Common myeloid progenitor, CD34-positive (primary cell): ENCODE results near the gene TMA7B.

Experiments
- CTCF ChIA-PET: fragments of 350-600 bp; sonication (Branson Sonifier 250); formaldehyde crosslinking; loops from one replicate; lab custom pipeline; 2021; ENCODE audit warnings: antibody characterized with exemption; lab: Charles Lee
- POLR2A ChIA-PET: fragments of 350-600 bp; sonication (Branson Sonifier 250); formaldehyde crosslinking; loops from one replicate; lab custom pipeline; 2021; ENCODE audit warnings: antibody characterized with exemption; lab: Charles Lee
- DNase-seq, 3 donors: peaks; one replicate each; pipeline versions ENCODE4 v3.0.0 to v3.0.0-alpha.2; 2013
- H3K27ac ChIP-seq, 2 experiments: 1 replicate in 1 of 2; 2 replicates in 1 of 2; pipeline ENCODE4 v1.7.0; 2013; ENCODE audit warnings: inconsistent platforms in 2 of 2, low read length in 2 of 2, mild to moderate bottlenecking in 2 of 2, low read depth in 1 of 2, moderate library complexity in 1 of 2; ENCODE audit not compliant: severe bottlenecking in 2 of 2, insufficient read depth in 1 of 2, poor library complexity in 1 of 2
- H3K27me3 ChIP-seq, 5 experiments: replicated peaks in 2 of 5; 1 replicate in 3 of 5; 2 replicates in 2 of 5; pipeline versions ENCODE4 v1.6.1 to v1.7.0; 2013; ENCODE audit warnings: low read length in 4 of 5, mild to moderate bottlenecking in 2 of 5, moderate library complexity in 2 of 5, inconsistent platforms in 1 of 5; ENCODE audit not compliant: insufficient read depth in 5 of 5, control insufficient read depth in 4 of 5
- H3K36me3 ChIP-seq, 4 experiments: 1 replicate in 2 of 4; 2 replicates in 2 of 4; pipeline versions ENCODE4 v1.6.1 to v1.7.0; 2013; ENCODE audit warnings: low read length in 3 of 4, control low read depth in 1 of 4, mild to moderate bottlenecking in 1 of 4; ENCODE audit not compliant: control insufficient read depth in 4 of 4, insufficient read depth in 4 of 4
- H3K4me1 ChIP-seq, 4 experiments: 1 replicate in 3 of 4; 2 replicates in 1 of 4; pipeline versions ENCODE4 v1.6.1 to v1.7.1; 2013; ENCODE audit warnings: low read length in 3 of 4, mild to moderate bottlenecking in 3 of 4, control low read depth in 1 of 4, inconsistent platforms in 1 of 4, moderate library complexity in 1 of 4; ENCODE audit not compliant: control insufficient read depth in 4 of 4, insufficient read depth in 4 of 4; ENCODE audit errors: control extremely low read depth in 1 of 4
- H3K4me3 ChIP-seq, 7 experiments: 1 replicate in 4 of 7; 2 replicates in 3 of 7; pipeline versions ENCODE4 v1.5.1 to v1.7.0; 2013; ENCODE audit warnings: mild to moderate bottlenecking in 7 of 7, low read length in 6 of 7, moderate library complexity in 6 of 7, inconsistent platforms in 2 of 7, low read depth in 2 of 7, control low read depth in 1 of 7; ENCODE audit not compliant: insufficient read depth in 4 of 7, control insufficient read depth in 1 of 7; ENCODE audit errors: extremely low read depth in 1 of 7
- H3K9me3 ChIP-seq, 5 experiments: 1 replicate in 4 of 5; 2 replicates in 1 of 5; pipeline versions ENCODE4 v1.6.1 to v1.7.1; 2013; ENCODE audit warnings: low read length in 4 of 5, mild to moderate bottlenecking in 2 of 5, inconsistent platforms in 1 of 5, low read depth in 1 of 5, moderate library complexity in 1 of 5; ENCODE audit not compliant: control insufficient read depth in 4 of 5, insufficient read depth in 2 of 5; ENCODE audit errors: control extremely low read depth in 1 of 5
- WGBS: methylation state at CpG from one replicate; pipeline ENCODE4 v1.1.5; 2013; ENCODE audit not compliant: insufficient coverage; 5-methylcytosine and 5-hydroxymethylcytosine counted together

TMA7B gene

GRCh38 chr22:39932166-39932565 is 28.0 kb upstream of the TMA7B start:
- CTCF ChIA-PET = interaction anchor here (1.2 to 2.2 kb wide), 7 partner anchors 10 to 303 kb away, joined by 3 to 14 read pairs (median 7); no protein-coding TSS in a partner anchor
- Histone ChIP-seq H3K27me3 (peaks cover 0 to 34% (median 9%) of the 10 kb centered on the region in 5 experiments), H3K4me1 (peaks cover 0 to 22% (median 4%) of the 10 kb centered on the region in 4 experiments), H3K27ac (no peak overlapping the region), H3K4me3 (no peak overlapping the region), H3K9me3 (no peaks in the 10 kb centered on the region), H3K36me3 (no peaks in the 10 kb centered on the region)
- POLR2A ChIA-PET = interaction anchor here (0.8 kb wide), 1 partner anchor 24 kb away, joined by 5 read pairs; no protein-coding TSS in a partner anchor
- WGBS = no CpG with 5 or more reads among the region's 2 CpGs
- no peak for DNase-seq

DNA sequence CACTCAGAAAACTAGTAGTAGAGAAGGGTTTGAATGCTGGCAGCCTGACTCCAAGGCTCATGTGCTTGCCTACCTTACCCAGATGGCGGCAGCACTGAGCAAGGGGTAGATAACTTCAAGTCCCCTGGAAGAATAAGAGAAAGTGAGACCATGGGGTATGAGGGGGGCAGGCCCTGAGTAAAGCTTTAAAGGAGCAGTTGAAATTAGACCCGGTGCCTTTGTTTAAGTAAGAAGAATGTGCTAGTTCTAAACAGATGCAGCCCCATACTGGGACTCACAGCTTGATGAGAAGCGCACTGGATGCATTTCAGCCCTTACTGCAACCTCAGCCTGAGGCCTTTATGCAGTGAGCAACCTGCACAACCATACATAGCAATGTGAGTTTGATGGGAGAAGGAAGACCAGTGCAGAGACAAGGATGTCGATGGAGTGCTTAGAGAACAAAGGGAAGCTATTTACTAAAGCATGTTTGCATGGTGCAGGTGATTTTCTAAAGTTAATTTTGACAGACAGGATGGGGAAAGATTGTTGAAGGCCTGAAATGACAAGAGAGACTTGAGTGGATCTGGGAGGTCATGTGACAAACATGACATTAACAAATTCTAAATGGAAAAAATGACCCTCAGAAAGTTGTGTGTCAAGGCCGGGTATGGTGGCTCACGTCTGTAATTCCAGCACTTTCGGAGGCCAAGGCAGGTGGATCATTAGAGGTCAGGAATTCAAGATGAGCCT is 27.1 kb upstream of the TMA7B start:
- WGBS = 80% methylated on average over 6 of the region's 7 CpGs
- Histone ChIP-seq H3K4me3 (no peak overlapping the region), H3K4me1 (peaks cover 0 to 22% (median 4%) of the 10 kb centered on the region in 4 experiments)

DNA sequence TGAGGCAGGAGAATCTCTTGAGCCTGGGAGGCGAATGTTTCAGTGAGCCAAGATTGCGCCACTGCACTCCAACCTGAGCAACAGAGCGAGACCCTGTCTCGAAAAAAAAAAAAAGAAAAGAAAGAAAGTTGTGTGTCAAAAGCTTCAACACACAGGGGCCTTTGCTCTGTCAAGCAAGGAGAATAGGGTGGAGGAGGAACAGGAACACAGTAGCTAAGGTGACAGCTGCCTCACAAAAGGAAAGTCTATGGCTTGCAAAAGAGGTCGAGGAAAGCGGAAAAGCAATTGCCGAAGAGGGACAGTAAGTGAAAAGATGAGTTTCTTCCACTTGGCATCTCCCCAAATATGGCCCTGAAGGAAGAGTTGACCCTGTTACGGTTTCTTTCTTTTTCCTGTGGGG is 26.5 kb upstream of the TMA7B start:
- peaks cover 0 to 19% (median 3%) of the 10 kb centered on the region in 4 experiments for H3K4me1 ChIP-seq
- no peaks in the 10 kb centered on the region for H3K9me3 ChIP-seq
- H3K27ac ChIP-seq = no peak overlapping the region
- CTCF ChIA-PET = interaction anchor here (0.6 to 2.2 kb wide), 7 partner anchors 9 to 106 kb away, joined by 3 to 14 read pairs (median 7); no protein-coding TSS in a partner anchor
- WGBS = 100% methylated on average over 4 of the region's 8 CpGs
- POLR2A ChIA-PET = interaction anchor here (0.6 kb wide), 1 partner anchor 69 kb away, joined by 3 read pairs; no protein-coding TSS in a partner anchor
- H3K36me3 ChIP-seq = no peaks in the 10 kb centered on the region
- H3K4me3 ChIP-seq = no peak overlapping the region
- no peak for DNase-seq
- H3K27me3 ChIP-seq = peaks cover 0 to 39% (median 14%) of the 10 kb centered on the region in 5 experiments

More for the DNA sequence above, 27.1 kb upstream of the TMA7B start:
- Histone ChIP-seq H3K27ac (no peak overlapping the region), H3K9me3 (no peaks in the 10 kb centered on the region), H3K27me3 (peaks cover 0 to 39% (median 14%) of the 10 kb centered on the region in 5 experiments), H3K36me3 (no peaks in the 10 kb centered on the region)
- ChIA-PET CTCF (interaction anchor here (0.6 to 2.2 kb wide), 11 partner anchors 10 to 366 kb away, joined by 3 to 14 read pairs (median 3); no protein-coding TSS in a partner anchor), POLR2A (interaction anchor here (0.8 kb wide), 1 partner anchor 24 kb away, joined by 5 read pairs; no protein-coding TSS in a partner anchor)
- DNase-seq = peak; percentile 54 to 77 (median 73)

GRCh38 chr22:39935116-39935515 is 25.1 kb upstream of the TMA7B start:
- Histone ChIP-seq H3K9me3 (no peaks in the 10 kb centered on the region), H3K4me1 (peaks cover 0 to 11% (median 1%) of the 10 kb centered on the region in 4 experiments), H3K36me3 (no peaks in the 10 kb centered on the region), H3K27me3 (peaks cover 0 to 39% (median 14%) of the 10 kb centered on the region in 5 experiments), H3K27ac (no peak overlapping the region), H3K4me3 (no peak overlapping the region)
- POLR2A ChIA-PET = no interaction called here
- DNase-seq = no peak
- CTCF ChIA-PET = interaction anchor here (1.2 to 1.8 kb wide), 4 partner anchors 9 to 89 kb away, joined by 3 to 7 read pairs (median 6); no protein-coding TSS in a partner anchor
- WGBS = no CpG with 5 or more reads among the region's 4 CpGs

DNA sequence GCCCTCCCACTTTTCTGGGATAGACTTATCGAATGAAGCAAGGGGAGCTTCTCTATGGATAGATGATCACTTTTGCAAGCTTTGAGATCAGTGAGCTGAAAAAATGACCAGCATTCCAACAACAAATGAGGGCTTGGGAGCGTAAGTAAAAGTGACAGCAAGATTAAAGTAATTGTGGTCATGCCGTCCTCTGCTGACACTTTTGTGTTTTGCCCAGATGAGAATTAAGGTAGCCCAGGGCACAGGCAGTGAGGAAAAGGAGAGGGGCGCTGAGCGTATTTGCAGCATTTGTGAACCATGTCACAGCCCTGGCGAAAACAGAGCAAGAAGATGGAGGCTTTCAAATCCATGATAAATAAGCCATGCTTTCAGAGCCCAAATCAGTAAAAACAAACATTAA is 24.6 kb upstream of the TMA7B start:
- Histone ChIP-seq H3K4me3 (no peak overlapping the region), H3K27ac (no peak overlapping the region), H3K27me3 (peaks cover 0 to 36% (median 14%) of the 10 kb centered on the region in 5 experiments), H3K36me3 (no peaks in the 10 kb centered on the region), H3K9me3 (no peaks in the 10 kb centered on the region), H3K4me1 (peaks cover 0 to 10% (median 1%) of the 10 kb centered on the region in 4 experiments)
- DNase-seq = no peak
- CTCF ChIA-PET = interaction anchor here (1.2 to 1.8 kb wide), 4 partner anchors 9 to 89 kb away, joined by 3 to 7 read pairs (median 6); no protein-coding TSS in a partner anchor
- 75% methylated on average over 2 of the region's 6 CpGs for WGBS
- POLR2A ChIA-PET = no interaction called here

- H3K4me3 ChIP-seq = no peak overlapping the region
- ChIA-PET POLR2A (no interaction called here), CTCF (no interaction called here)
- WGBS = 57% methylated on average over 6 of the region's 6 CpGs
- peaks cover 0 to 34% (median 14%) of the 10 kb centered on the region in 5 experiments for H3K27me3 ChIP-seq
- H3K36me3 ChIP-seq = no peaks in the 10 kb centered on the region
- H3K4me1 ChIP-seq = peaks cover 0 to 4% (median 0%) of the 10 kb centered on the region in 4 experiments
- DNase-seq = no peak
- H3K9me3 ChIP-seq = no peaks in the 10 kb centered on the region
- no peak overlapping the region for H3K27ac ChIP-seq
These were observed 23.6 kb upstream of the TMA7B start for GRCh38 chr22:39936523-39937145.
